NT2/D1 (cell line): ENCODE data around the gene IMMP2L.

ENCODE experiments used
- SUZ12 ChIP-seq: IDR thresholded peaks from 2 replicates; pipeline ENCODE4 v1.6.1; 2011; ENCODE audit not compliant: insufficient read length, insufficient read depth; ENCODE audit errors: extremely low read depth
- YY1 ChIP-seq: IDR thresholded peaks from 2 replicates; pipeline ENCODE4 v1.6.1; 2011; ENCODE audit not compliant: insufficient read length, insufficient read depth
- ZNF274 ChIP-seq: IDR thresholded peaks from 2 replicates; pipeline ENCODE4 v1.6.1; 2011; ENCODE audit warnings: mild to moderate bottlenecking, low read depth, low read length

DNA sequence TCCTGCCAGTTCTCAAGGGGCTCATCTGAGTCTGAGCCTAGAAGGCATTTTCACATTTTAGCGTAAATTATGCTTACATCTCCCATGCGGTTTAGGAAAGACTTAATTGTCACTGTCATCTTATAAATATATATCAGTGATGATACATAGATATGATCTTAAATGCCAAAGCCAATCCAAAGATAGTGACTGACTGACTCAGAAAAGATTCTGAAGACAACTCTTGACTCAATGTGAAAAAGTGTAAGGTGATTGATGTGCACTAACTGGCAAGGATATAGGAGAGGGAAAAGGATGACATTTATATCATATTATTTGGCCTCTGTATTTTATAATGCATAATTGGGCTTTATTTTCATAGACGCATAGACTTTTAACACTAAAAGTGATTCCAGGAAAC, 556.3 kb downstream of the IMMP2L start:
- no peak for TF ChIP-seq ZNF274
- TF ChIP-seq SUZ12, result no peak
- no peak for TF ChIP-seq YY1
